ENCODE data around the gene TAS2R41.

Gene TAS2R41

DNA sequence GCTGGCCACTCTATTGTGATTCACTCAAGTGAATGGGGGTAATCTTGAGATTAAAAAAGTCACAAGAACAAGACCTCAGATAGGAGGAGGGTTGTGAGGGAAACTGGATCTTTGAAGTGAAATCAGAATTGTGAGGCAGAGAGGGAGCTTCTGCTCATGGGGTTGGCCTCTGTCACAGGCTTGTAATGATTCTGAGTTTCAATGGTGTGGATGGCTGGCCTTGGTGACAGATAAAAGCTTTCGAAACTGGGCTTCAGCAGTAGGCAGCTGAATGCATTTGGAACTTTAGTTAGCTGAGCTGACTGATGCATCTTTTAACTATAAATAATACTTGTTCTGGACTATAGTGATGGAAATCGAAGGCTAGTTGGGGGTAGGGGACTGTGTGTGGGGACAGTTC is 22.2 kb upstream of the TAS2R41 start:
- Histone ChIP-seq H3F3A (ENCODE audit: insufficient read depth) (no peaks in the 10 kb centered on the region), H3K9me2 (replicated peaks; ENCODE audit: insufficient read depth, low read length) (no peaks in the 10 kb centered on the region), H2AFZ (ENCODE audit: low read depth, low read length, severe bottlenecking) (no peak overlapping the region), H4K20me1 (ENCODE audit: low read depth, low read length) (no peaks in the 10 kb centered on the region), H3K9ac (ENCODE audit: low read length) (no peak overlapping the region), H3K27me3 (ENCODE audit: low read length) (peaks cover 6% of the 10 kb centered on the region; the same call in 1 of the 2 replicates), H3K4me3 (ENCODE audit: insufficient read depth, low read length, poor library complexity, severe bottlenecking) (no peak overlapping the region), H3K79me2 (ENCODE audit: insufficient read depth, low read length) (no peaks in the 10 kb centered on the region), H3K36me3 (ENCODE audit: low read length) (no peaks in the 10 kb centered on the region), H3K4me2 (ENCODE audit: low read depth, low read length, poor library complexity, severe bottlenecking) (no peak overlapping the region), H3K27ac (ENCODE audit: low read depth, low read length) (no peak overlapping the region), H3K9me3 (ENCODE audit: insufficient read depth, low read length) (no peaks in the 10 kb centered on the region)
- no peak for TF ChIP-seq EZH2phosphoT487 (conservative IDR thresholded peaks at IDR 0.05; ENCODE audit: low read length)
- TF ChIP-seq, protein P1, sequence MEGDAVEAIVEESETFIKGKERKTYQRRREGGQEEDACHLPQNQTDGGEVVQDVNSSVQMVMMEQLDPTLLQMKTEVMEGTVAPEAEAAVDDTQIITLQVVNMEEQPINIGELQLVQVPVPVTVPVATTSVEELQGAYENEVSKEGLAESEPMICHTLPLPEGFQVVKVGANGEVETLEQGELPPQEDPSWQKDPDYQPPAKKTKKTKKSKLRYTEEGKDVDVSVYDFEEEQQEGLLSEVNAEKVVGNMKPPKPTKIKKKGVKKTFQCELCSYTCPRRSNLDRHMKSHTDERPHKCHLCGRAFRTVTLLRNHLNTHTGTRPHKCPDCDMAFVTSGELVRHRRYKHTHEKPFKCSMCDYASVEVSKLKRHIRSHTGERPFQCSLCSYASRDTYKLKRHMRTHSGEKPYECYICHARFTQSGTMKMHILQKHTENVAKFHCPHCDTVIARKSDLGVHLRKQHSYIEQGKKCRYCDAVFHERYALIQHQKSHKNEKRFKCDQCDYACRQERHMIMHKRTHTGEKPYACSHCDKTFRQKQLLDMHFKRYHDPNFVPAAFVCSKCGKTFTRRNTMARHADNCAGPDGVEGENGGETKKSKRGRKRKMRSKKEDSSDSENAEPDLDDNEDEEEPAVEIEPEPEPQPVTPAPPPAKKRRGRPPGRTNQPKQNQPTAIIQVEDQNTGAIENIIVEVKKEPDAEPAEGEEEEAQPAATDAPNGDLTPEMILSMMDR (IDR thresholded peaks at IDR 0.05; ENCODE audit: insufficient read depth, low read length, poor library complexity, severe bottlenecking), result no peak

DNA sequence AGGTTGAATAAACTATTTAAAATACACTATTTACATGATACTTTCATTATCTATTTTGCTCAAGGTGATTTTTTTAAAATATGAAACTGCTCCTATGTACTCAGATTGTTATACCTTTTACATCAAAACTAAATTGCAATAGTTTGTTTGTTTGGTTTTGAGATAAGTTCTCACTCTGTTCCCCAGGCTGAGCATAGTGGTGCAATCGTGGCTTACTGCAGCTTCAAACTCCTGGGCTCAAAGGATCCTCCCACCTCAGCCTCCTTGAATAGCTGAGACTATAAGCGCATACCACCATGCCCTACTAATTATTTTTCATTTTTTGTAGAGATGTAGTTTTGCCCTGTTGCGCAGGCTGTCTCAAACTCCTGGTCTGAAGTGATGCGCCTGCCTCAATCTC is 21.7 kb upstream of the TAS2R41 start:
- no peak overlapping the region for H3K4me2 ChIP-seq (ENCODE audit: low read depth, low read length, poor library complexity, severe bottlenecking)
- TF ChIP-seq, protein P1 (IDR thresholded peaks at IDR 0.05; ENCODE audit: insufficient read depth, low read length, poor library complexity, severe bottlenecking), result no peak
- no peak for TF ChIP-seq EZH2phosphoT487 (conservative IDR thresholded peaks at IDR 0.05; ENCODE audit: low read length)
- H3F3A ChIP-seq (ENCODE audit: insufficient read depth), result no peaks in the 10 kb centered on the region

DNA sequence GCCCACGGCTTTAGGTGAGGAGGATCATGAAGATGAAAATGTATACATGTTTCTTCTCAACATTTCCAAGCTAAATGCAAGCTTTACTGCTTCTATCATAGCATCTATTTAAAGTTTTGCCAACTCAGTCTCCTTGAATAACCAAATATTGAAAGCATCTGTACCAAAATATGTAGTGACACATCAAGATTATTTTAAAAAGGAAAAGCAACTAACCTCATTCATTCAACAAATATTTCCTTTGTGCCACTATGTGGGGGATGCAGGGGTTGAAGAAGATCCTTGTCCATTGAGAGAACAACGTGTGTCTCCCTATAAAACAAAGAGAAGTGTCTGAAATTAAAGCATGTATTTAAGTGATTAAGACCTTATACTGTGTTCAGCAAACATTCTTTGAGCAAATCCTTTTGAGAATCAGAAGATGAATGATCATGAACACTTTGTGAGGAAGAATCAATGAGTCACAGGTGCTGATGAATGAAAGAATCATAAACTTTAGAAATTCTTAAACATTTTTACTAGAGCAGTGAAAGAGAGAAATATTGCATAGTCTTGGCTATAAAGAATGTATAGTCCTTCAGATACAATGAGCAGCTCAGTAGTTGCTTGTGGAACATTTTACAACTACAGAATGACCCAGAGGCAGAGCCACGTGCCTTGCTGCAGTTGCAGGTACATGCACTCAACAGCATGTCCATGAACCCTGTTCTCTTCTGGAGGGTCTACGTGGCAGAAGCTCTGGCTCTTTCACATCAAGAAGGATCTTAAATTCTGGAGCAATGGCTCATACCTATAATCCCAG is 20.5 kb upstream of the TAS2R41 start:
- Histone ChIP-seq H3K4me3 (ENCODE audit: insufficient read depth, low read length, poor library complexity, severe bottlenecking) (no peak overlapping the region), H4K20me1 (ENCODE audit: low read depth, low read length) (no peaks in the 10 kb centered on the region), H3K36me3 (ENCODE audit: low read length) (no peaks in the 10 kb centered on the region), H3K27me3 (ENCODE audit: low read length) (0 out of 2 replicates have a peak, but pooled peaks cover 1% of the 10 kb centered on the region), H3K27ac (ENCODE audit: low read depth, low read length) (no peak overlapping the region), H2AFZ (ENCODE audit: low read depth, low read length, severe bottlenecking) (no peak overlapping the region), H3K9me2 (replicated peaks; ENCODE audit: insufficient read depth, low read length) (no peaks in the 10 kb centered on the region), H3K9ac (ENCODE audit: low read length) (no peak overlapping the region), H3K9me3 (ENCODE audit: insufficient read depth, low read length) (no peaks in the 10 kb centered on the region), H3K4me2 (ENCODE audit: low read depth, low read length, poor library complexity, severe bottlenecking) (no peak overlapping the region), H3F3A (ENCODE audit: insufficient read depth) (no peaks in the 10 kb centered on the region), H3K79me2 (ENCODE audit: insufficient read depth, low read length) (no peaks in the 10 kb centered on the region)
- TF ChIP-seq EZH2phosphoT487 (conservative IDR thresholded peaks at IDR 0.05; ENCODE audit: low read length), result no peak
- TF ChIP-seq, protein P1 (IDR thresholded peaks at IDR 0.05; ENCODE audit: insufficient read depth, low read length, poor library complexity, severe bottlenecking), result no peak

More for the DNA sequence above, 21.7 kb upstream of the TAS2R41 start:
- H3K9ac ChIP-seq (ENCODE audit: low read length), result no peak overlapping the region
- H2AFZ ChIP-seq (ENCODE audit: low read depth, low read length, severe bottlenecking), result no peak overlapping the region
- H3K4me3 ChIP-seq (ENCODE audit: insufficient read depth, low read length, poor library complexity, severe bottlenecking), result no peak overlapping the region
- H3K36me3 ChIP-seq (ENCODE audit: low read length), result no peaks in the 10 kb centered on the region
- no peak overlapping the region for H3K27ac ChIP-seq (ENCODE audit: low read depth, low read length)
- peaks cover 6% of the 10 kb centered on the region; the same call in 1 of the 2 replicates for H3K27me3 ChIP-seq (ENCODE audit: low read length)
- no peaks in the 10 kb centered on the region for H3K9me3 ChIP-seq (ENCODE audit: insufficient read depth, low read length)
- H4K20me1 ChIP-seq (ENCODE audit: low read depth, low read length), result no peaks in the 10 kb centered on the region
- H3K9me2 ChIP-seq (replicated peaks; ENCODE audit: insufficient read depth, low read length), result no peaks in the 10 kb centered on the region
- no peaks in the 10 kb centered on the region for H3K79me2 ChIP-seq (ENCODE audit: insufficient read depth, low read length)
